Stomach (tissue), 9 donors: ENCODE results near the gene POLR3GL. TPM values are rescaled to one million over a fixed set of nuclear protein-coding genes. Genes with fewer than 3 reads are reported as not detected.
"Not testable (repeated sequence)": the region's sequence is repeated elsewhere in the genome, so short reads cannot be mapped to it uniquely, and the experiment has no call there.

Experiments
- DNase-seq, 2 donors: peaks; one replicate each; pipeline versions ENCODE4 v3.0.0 to v3.0.0-alpha.2; 2013 to 2019
- H3K27ac ChIP-seq, 5 donors: fragments of 200-600 bp in 4 of 5; sonication (generic) in 4 of 5; one replicate each; pipeline ENCODE4 v1.5.1; 2013 to 2019; ENCODE audit warnings: mild to moderate bottlenecking in 1 of 5, moderate library complexity in 1 of 5
- H3K27me3 ChIP-seq, 3 donors: fragments of 200-600 bp; sonication (generic); one replicate each; pipeline ENCODE4 v1.5.1; 2017 to 2019; ENCODE audit warnings: mixed run types in 1 of 3
- H3K36me3 ChIP-seq, 4 donors: fragments of 200-600 bp; sonication (generic); 1 replicate in 3 of 4; 2 replicates in 1 of 4; pipeline ENCODE4 v1.5.1; 2016 to 2019
- H3K4me1 ChIP-seq, 4 donors: fragments of 200-600 bp; sonication (generic); one replicate each; pipeline ENCODE4 v1.5.1; 2016 to 2019
- H3K4me3 ChIP-seq, 4 donors: fragments of 200-600 bp; sonication (generic) in 3 of 4; one replicate each; pipeline ENCODE4 v1.5.1; 2016 to 2019; ENCODE audit warnings: mild to moderate bottlenecking in 1 of 4
- H3K9me3 ChIP-seq, 4 donors: fragments of 200-600 bp; sonication (generic); one replicate each; pipeline ENCODE4 v1.5.1; 2016 to 2019
- CTCF ChIP-seq, 7 experiments: fragments of 450-650 bp in 4 of 7; fragments of 200-600 bp in 3 of 7; sonication (generic) in 3 of 7; IDR thresholded peaks; one replicate each; pipeline ENCODE4 v1.5.1; 2016 to 2019; ENCODE audit warnings: antibody characterized with exemption in 7 of 7, control low read depth in 2 of 7, mild to moderate bottlenecking in 1 of 7
- EP300 ChIP-seq: sonication (generic); formaldehyde crosslinking; IDR thresholded peaks from one replicate; pipeline ENCODE4 v1.6.1; 2017; ENCODE audit warnings: antibody characterized with exemption
- POLR2A ChIP-seq, 4 donors: fragments of 450-650 bp; IDR thresholded peaks; one replicate each; pipeline ENCODE4 v1.6.1; 2016; ENCODE audit warnings: antibody characterized with exemption in 4 of 4, control low read depth in 2 of 4, mild to moderate bottlenecking in 1 of 4, moderate library complexity in 1 of 4
- POLR2AphosphoS5 ChIP-seq, 3 donors: sonication (generic); formaldehyde crosslinking; IDR thresholded peaks; one replicate each; pipeline ENCODE4 v1.6.1; 2016; ENCODE audit warnings: antibody characterized with exemption in 3 of 3
- WGBS, 5 donors: extraction: QIAGEN DNeasy Blood & Tissue Kit in 3 of 5; methylation state at CpG; one replicate each; pipeline versions ENCODE4 v1.1.5 to v1.1.7; 2013 to 2018; 5-methylcytosine and 5-hydroxymethylcytosine counted together
- intact Hi-C: fragments of 100-400 bp; cut with DNase I; formaldehyde crosslinking; loops from one replicate; pipeline ENCODE4 v1.15.1; 2023; ENCODE audit warnings: low total_unique reads
- polyA plus RNA-seq, 3 donors: library from polyadenylated mRNA; stranded (reverse); fragments of 200-250 nt; gene quantifications; one replicate each; pipeline ENCODE4 v1.2.3, GENCODE V29; 2013
- total RNA-seq, 5 donors: library from RNA; depleted of rRNA; stranded (reverse); fragments of >200 nt; gene quantifications; one replicate each; pipeline versions ENCODE4 v1.1.0 to v1.2.3, GENCODE V29; 2014 to 2016
- donor health status: healthy with polysubstance abuse.
- donor health status: Bipolar disorder and iron deficiency.
- donor health status: healthy.

The POLR3GL gene
- total and polyA plus RNA-seq, 8 donors, result 5.8 to 165 (median 26.9) TPM

- Histone ChIP-seq H3K27ac (peak within 1 kb of the TSS; percentile 87 to 95 (median 90)), H3K4me3 (peak within 1 kb of the TSS; percentile 92 to 100 (median 97)), H3K4me1 (peaks cover 18 to 54% (median 32%) of the 10 kb centered on the region in 4 donors), H3K36me3 (peaks cover 0 to 45% (median 44%) of the 10 kb centered on the region in 4 donors), H3K9me3 (no peaks in the 10 kb centered on the region), H3K27me3 (no peaks in the 10 kb centered on the region)
- WGBS, 5 donors, result 0 to 1% (median 0%) methylated on average over 45 to 51 of the region's 51 CpGs
- intact Hi-C loops, result no loop called here
- TF ChIP-seq POLR2A (IDR thresholded peaks at IDR 0.05) (peak in 2 of 4 donors; percentile 24 to 62), EP300 (no peak), CTCF (IDR thresholded peaks at IDR 0.05) (peak in 1 of 7 experiments; percentile 12), POLR2AphosphoS5 (IDR thresholded peaks at IDR 0.05) (peak; percentile 77 to 95 (median 82))
- peak; percentile 91 to 97 for DNase-seq
Observed at GRCh38 chr1:145918144-145918991, 46.1 kb upstream of the POLR3GL start, which contains the start of gene PEX11B. TSS of gene PEX11B (minus strand) at chr1:145918717. CDS start at chr1:145918688, 29 bp downstream.

- H3K27ac ChIP-seq, result peak overlapping the region; percentile 87 to 95 (median 90)
- H3K9me3 ChIP-seq, result no peaks in the 10 kb centered on the region
- intact Hi-C loops, result no loop called here
- peaks cover 18 to 57% (median 32%) of the 10 kb centered on the region in 4 donors for H3K4me1 ChIP-seq
- H3K4me3 ChIP-seq, result peak overlapping the region; percentile 92 to 100 (median 97)
- no peak for TF ChIP-seq CTCF (IDR thresholded peaks at IDR 0.05)
- no peak for TF ChIP-seq POLR2A (IDR thresholded peaks at IDR 0.05)
- no peak for TF ChIP-seq POLR2AphosphoS5 (IDR thresholded peaks at IDR 0.05)
- TF ChIP-seq EP300, result no peak
- peaks cover 0 to 45% (median 44%) of the 10 kb centered on the region in 4 donors for H3K36me3 ChIP-seq
- no peaks in the 10 kb centered on the region for H3K27me3 ChIP-seq
- peak; percentile 73 to 78 for DNase-seq
- 1 to 7% (median 4%) methylated on average over 32 to 33 of the region's 33 CpGs for WGBS, 5 donors
Observed at GRCh38 chr1:145918992-145919939, 45.2 kb upstream of the POLR3GL start.

- H3K27me3 ChIP-seq, H3K9me3 ChIP-seq, H3K27ac ChIP-seq, DNase-seq: not testable (repeated sequence)
- intact Hi-C loops, result loop anchor here (5.0 kb wide), 1 partner anchor 47 kb away; no protein-coding TSS in a partner anchor
- peaks cover 0 to 39% (median 34%) of the 10 kb centered on the region in 4 donors for H3K36me3 ChIP-seq
- peak overlapping the region in 1 of 4 donors; percentile 97 for H3K4me3 ChIP-seq
- H3K4me1 ChIP-seq, result peaks cover 18 to 57% (median 32%) of the 10 kb centered on the region in 4 donors
- WGBS, 5 donors, result 90 to 99% (median 96%) methylated on average over 2 to 3 of the region's 4 CpGs
Observed at GRCh38 chr1:145920297-145920696, 44.2 kb upstream of the POLR3GL start.

GRCh38 chr1:145922266-145922665 is 42.2 kb upstream of the POLR3GL start:
- peaks cover 5 to 34% (median 27%) of the 10 kb centered on the region in 4 donors for H3K36me3 ChIP-seq
- H3K9me3 ChIP-seq, result no peaks in the 10 kb centered on the region
- H3K27ac ChIP-seq, result peak overlapping the region in 1 of 5 donors; percentile 2
- peaks cover 25 to 55% (median 37%) of the 10 kb centered on the region in 4 donors for H3K4me1 ChIP-seq
- H3K27me3 ChIP-seq, result no peaks in the 10 kb centered on the region
- no peak for TF ChIP-seq POLR2A (IDR thresholded peaks at IDR 0.05)
- no peak for TF ChIP-seq CTCF (IDR thresholded peaks at IDR 0.05)
- TF ChIP-seq EP300, result no peak
- no peak for TF ChIP-seq POLR2AphosphoS5 (IDR thresholded peaks at IDR 0.05)
- no peak overlapping the region for H3K4me3 ChIP-seq
- 70 to 87% (median 83%) methylated on average over 2 of the region's 2 CpGs for WGBS, 5 donors
- intact Hi-C loops, result loop anchor here (5.0 kb wide), 1 partner anchor 45 kb away; no protein-coding TSS in a partner anchor
- no peak for DNase-seq
